NCI-H2029 (cell line): ENCODE results near the gene WBP2NL.
A peak's percentile ranks its signal among the peaks of the same experiment; 100 is the strongest.

Experiments
- DNase-seq: peaks from one replicate; lab custom pipeline; 2025; lab: John Stamatoyannopoulos, UW

Gene WBP2NL

GRCh38 chr22:41978732-41979131, 19.9 kb upstream of the WBP2NL start:
- no peak for DNase-seq

- no peak for DNase-seq
Measured at GRCh38 chr22:41979423-41980250, 19.0 kb upstream of the WBP2NL start.

GRCh38 chr22:41982865-41983264, 15.7 kb upstream of the WBP2NL start:
- no peak for DNase-seq

- no peak for DNase-seq
Measured at GRCh38 chr22:41983513-41984405, 14.8 kb upstream of the WBP2NL start.

GRCh38 chr22:41987276-41987675, 11.3 kb upstream of the WBP2NL start:
- no peak for DNase-seq

- DNase-seq, result no peak
Measured at GRCh38 chr22:41989246-41989645, 9.3 kb upstream of the WBP2NL start.

- no peak for DNase-seq
Measured at GRCh38 chr22:41991111-41991510, 7.5 kb upstream of the WBP2NL start.

GRCh38 chr22:41992496-41992895, 6.1 kb upstream of the WBP2NL start:
- no peak for DNase-seq

GRCh38 chr22:41995211-41995610, 3.4 kb upstream of the WBP2NL start:
- no peak for DNase-seq

GRCh38 chr22:41996826-41997225, 1.8 kb upstream of the WBP2NL start:
- DNase-seq, result no peak

GRCh38 chr22:42000466-42000865, 1.9 kb downstream of the WBP2NL start:
- DNase-seq, result no peak

GRCh38 chr22:42001121-42001520, 2.5 kb downstream of the WBP2NL start:
- DNase-seq, result no peak

GRCh38 chr22:42001706-42002105, 3.1 kb downstream of the WBP2NL start:
- no peak for DNase-seq

- no peak for DNase-seq
Measured at GRCh38 chr22:42007922-42008321, 9.3 kb downstream of the WBP2NL start.

GRCh38 chr22:42010778-42011177, 12.2 kb downstream of the WBP2NL start:
- no peak for DNase-seq

GRCh38 chr22:42013385-42013784, 14.8 kb downstream of the WBP2NL start:
- DNase-seq, result no peak

GRCh38 chr22:42016111-42016510, 17.5 kb downstream of the WBP2NL start:
- DNase-seq, result no peak

GRCh38 chr22:42018224-42018623, 19.6 kb downstream of the WBP2NL start:
- DNase-seq, result no peak

- no peak for DNase-seq
Measured at GRCh38 chr22:42021571-42021970, 23.0 kb downstream of the WBP2NL start.

- peak; percentile 21 for DNase-seq
Measured at GRCh38 chr22:42022162-42022847, 23.7 kb downstream of the WBP2NL start.

GRCh38 chr22:42025421-42025820, 26.8 kb downstream of the WBP2NL start:
- DNase-seq, result no peak

- no peak for DNase-seq
Measured at GRCh38 chr22:42026705-42027104, 28.1 kb downstream of the WBP2NL start.
